ENCODE results near the gene PARS2. TPM values are rescaled to one million over a fixed set of nuclear protein-coding genes. Genes with fewer than 3 reads are reported as not detected.

The PARS2 gene
- total and polyA plus RNA-seq, 2 experiments from 2014 or later = 5.9 to 13.6 TPM

GRCh38 chr1:54750596-54750995, 13.7 kb downstream of the PARS2 start:
- Histone ChIP-seq H2AFZ (no peak overlapping the region), H3K27me3 (ENCODE audit: insufficient read depth) (no peaks in the 10 kb centered on the region), H3F3A (replicated peaks; ENCODE audit: low read depth) (no peaks in the 10 kb centered on the region), H3K79me2 (replicated peaks; ENCODE audit: insufficient read depth) (no peaks in the 10 kb centered on the region), H3K27ac (ENCODE audit: low read depth) (no peak overlapping the region), H3K9me2 (ENCODE audit: insufficient read depth) (no peaks in the 10 kb centered on the region), H4K20me1 (replicated peaks; ENCODE audit: insufficient read depth) (no peaks in the 10 kb centered on the region), H3K4me2 (no peak overlapping the region), H3K4me3 (no peak overlapping the region), H3K36me3 (ENCODE audit: insufficient read depth) (no peaks in the 10 kb centered on the region), H3K4me1 (ENCODE audit: insufficient read depth) (peaks cover 16% of the 10 kb centered on the region; the same call in 1 of the 2 replicates)
- Mint-ChIP-seq H3K9me3 (peaks cover 2% of the 10 kb centered on the region; the same call in 1 of the 3 replicates), H3K4me1 (peaks cover 15% of the 10 kb centered on the region), H3K4me3 (no peak overlapping the region), H3K27me3 (ENCODE audit: insufficient read depth, low read depth, poor library complexity) (peaks cover 10% of the 10 kb centered on the region), H3K36me3 (ENCODE audit: low read depth) (peaks cover 2% of the 10 kb centered on the region; the same call in 1 of the 3 replicates), H3K27ac (no peak overlapping the region)
- no peak for ATAC-seq
- TF ChIP-seq ZNF331 (CRISPR knock-in tag; IDR thresholded peaks at IDR 0.05; ENCODE audit: low read depth) (no peak), ZNF114 (CRISPR knock-in tag; IDR thresholded peaks at IDR 0.05) (no peak), EZH2phosphoT487 (IDR thresholded peaks at IDR 0.05; ENCODE audit: unreplicated experiment) (no peak), JUNB (IDR thresholded peaks at IDR 0.05; ENCODE audit: unreplicated experiment) (no peak), POLR2AphosphoS5 (IDR thresholded peaks at IDR 0.05; ENCODE audit: low read depth) (no peak), CREB1 (CRISPR knock-in tag; IDR thresholded peaks at IDR 0.05; ENCODE audit: low read depth) (no peak), NANOG (IDR thresholded peaks at IDR 0.05; ENCODE audit: borderline replicate concordance) (no peak), EZH2 (IDR thresholded peaks at IDR 0.05; ENCODE audit: low read depth, unreplicated experiment) (no peak), STAT1 (IDR thresholded peaks at IDR 0.05; ENCODE audit: unreplicated experiment) (no peak), REST (IDR thresholded peaks at IDR 0.05; ENCODE audit: unreplicated experiment) (no peak)
- TF ChIP-seq, protein P1, sequence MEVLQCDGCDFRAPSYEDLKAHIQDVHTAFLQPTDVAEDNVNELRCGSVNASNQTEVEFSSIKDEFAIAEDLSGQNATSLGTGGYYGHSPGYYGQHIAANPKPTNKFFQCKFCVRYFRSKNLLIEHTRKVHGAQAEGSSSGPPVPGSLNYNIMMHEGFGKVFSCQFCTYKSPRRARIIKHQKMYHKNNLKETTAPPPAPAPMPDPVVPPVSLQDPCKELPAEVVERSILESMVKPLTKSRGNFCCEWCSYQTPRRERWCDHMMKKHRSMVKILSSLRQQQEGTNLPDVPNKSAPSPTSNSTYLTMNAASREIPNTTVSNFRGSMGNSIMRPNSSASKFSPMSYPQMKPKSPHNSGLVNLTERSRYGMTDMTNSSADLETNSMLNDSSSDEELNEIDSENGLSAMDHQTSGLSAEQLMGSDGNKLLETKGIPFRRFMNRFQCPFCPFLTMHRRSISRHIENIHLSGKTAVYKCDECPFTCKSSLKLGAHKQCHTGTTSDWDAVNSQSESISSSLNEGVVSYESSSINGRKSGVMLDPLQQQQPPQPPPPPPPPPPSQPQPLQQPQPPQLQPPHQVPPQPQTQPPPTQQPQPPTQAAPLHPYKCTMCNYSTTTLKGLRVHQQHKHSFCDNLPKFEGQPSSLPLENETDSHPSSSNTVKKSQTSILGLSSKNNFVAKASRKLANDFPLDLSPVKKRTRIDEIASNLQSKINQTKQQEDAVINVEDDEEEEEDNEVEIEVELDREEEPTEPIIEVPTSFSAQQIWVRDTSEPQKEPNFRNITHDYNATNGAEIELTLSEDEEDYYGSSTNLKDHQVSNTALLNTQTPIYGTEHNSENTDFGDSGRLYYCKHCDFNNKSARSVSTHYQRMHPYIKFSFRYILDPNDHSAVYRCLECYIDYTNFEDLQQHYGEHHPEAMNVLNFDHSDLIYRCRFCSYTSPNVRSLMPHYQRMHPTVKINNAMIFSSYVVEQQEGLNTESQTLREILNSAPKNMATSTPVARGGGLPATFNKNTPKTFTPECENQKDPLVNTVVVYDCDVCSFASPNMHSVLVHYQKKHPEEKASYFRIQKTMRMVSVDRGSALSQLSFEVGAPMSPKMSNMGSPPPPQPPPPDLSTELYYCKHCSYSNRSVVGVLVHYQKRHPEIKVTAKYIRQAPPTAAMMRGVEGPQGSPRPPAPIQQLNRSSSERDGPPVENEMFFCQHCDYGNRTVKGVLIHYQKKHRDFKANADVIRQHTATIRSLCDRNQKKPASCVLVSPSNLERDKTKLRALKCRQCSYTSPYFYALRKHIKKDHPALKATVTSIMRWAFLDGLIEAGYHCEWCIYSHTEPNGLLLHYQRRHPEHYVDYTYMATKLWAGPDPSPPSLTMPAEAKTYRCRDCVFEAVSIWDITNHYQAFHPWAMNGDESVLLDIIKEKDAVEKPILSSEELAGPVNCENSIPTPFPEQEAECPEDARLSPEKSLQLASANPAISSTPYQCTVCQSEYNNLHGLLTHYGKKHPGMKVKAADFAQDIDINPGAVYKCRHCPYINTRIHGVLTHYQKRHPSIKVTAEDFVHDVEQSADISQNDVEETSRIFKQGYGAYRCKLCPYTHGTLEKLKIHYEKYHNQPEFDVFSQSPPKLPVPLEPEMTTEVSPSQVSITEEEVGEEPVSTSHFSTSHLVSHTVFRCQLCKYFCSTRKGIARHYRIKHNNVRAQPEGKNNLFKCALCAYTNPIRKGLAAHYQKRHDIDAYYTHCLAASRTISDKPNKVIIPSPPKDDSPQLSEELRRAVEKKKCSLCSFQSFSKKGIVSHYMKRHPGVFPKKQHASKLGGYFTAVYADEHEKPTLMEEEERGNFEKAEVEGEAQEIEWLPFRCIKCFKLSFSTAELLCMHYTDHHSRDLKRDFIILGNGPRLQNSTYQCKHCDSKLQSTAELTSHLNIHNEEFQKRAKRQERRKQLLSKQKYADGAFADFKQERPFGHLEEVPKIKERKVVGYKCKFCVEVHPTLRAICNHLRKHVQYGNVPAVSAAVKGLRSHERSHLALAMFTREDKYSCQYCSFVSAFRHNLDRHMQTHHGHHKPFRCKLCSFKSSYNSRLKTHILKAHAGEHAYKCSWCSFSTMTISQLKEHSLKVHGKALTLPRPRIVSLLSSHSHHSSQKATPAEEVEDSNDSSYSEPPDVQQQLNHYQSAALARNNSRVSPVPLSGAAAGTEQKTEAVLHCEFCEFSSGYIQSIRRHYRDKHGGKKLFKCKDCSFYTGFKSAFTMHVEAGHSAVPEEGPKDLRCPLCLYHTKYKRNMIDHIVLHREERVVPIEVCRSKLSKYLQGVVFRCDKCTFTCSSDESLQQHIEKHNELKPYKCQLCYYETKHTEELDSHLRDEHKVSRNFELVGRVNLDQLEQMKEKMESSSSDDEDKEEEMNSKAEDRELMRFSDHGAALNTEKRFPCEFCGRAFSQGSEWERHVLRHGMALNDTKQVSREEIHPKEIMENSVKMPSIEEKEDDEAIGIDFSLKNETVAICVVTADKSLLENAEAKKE (CRISPR knock-in tag; IDR thresholded peaks at IDR 0.05) = no peak
- TF ChIP-seq, protein P2, sequence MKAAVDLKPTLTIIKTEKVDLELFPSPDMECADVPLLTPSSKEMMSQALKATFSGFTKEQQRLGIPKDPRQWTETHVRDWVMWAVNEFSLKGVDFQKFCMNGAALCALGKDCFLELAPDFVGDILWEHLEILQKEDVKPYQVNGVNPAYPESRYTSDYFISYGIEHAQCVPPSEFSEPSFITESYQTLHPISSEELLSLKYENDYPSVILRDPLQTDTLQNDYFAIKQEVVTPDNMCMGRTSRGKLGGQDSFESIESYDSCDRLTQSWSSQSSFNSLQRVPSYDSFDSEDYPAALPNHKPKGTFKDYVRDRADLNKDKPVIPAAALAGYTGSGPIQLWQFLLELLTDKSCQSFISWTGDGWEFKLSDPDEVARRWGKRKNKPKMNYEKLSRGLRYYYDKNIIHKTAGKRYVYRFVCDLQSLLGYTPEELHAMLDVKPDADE (IDR thresholded peaks at IDR 0.05) = no peak
- TF ChIP-seq, protein P3, sequence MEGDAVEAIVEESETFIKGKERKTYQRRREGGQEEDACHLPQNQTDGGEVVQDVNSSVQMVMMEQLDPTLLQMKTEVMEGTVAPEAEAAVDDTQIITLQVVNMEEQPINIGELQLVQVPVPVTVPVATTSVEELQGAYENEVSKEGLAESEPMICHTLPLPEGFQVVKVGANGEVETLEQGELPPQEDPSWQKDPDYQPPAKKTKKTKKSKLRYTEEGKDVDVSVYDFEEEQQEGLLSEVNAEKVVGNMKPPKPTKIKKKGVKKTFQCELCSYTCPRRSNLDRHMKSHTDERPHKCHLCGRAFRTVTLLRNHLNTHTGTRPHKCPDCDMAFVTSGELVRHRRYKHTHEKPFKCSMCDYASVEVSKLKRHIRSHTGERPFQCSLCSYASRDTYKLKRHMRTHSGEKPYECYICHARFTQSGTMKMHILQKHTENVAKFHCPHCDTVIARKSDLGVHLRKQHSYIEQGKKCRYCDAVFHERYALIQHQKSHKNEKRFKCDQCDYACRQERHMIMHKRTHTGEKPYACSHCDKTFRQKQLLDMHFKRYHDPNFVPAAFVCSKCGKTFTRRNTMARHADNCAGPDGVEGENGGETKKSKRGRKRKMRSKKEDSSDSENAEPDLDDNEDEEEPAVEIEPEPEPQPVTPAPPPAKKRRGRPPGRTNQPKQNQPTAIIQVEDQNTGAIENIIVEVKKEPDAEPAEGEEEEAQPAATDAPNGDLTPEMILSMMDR (conservative IDR thresholded peaks at IDR 0.05; ENCODE audit: low read depth in 2 of 2) = no peak
- no peak for DNase-seq (ENCODE audit: low spot score)

All from GM23338 (cell line).